ENCODE data around the gene SLC22A12.

Gene SLC22A12

DNA sequence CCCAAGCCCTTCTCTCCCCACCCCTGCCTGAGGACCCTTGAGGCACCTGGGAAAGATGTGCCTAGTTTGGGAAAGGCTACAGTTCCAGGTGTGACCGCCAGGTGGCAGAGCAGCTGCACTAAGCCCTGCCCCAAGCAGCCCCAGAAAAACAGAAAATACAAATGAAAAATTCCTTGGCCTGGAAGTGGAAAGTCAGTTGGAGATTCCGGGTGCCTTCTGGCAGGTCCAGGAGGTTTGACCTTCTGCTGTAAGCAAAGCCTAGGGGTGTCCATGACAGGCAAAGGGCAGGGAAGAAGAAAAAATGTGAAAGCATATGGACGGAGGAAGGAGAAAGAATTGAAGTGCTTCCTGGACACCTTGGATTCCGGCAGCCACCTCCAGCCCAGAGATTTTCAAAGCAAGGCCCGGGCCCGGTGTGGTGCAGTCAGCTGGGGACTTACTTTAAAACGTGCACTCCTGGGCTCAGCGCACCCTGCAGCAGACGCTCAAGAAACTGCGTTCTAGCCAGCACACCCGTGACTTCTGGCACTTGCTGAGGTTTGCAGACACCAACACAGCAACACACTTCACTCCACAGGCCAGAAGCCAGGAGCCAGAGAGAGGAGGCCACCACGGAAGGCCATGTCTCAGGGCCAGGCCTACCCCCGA, 37.3 kb upstream of the SLC22A12 start:
- Histone ChIP-seq H3K79me1 (ENCODE audit: low read depth, low read length) (no peaks in the 10 kb centered on the region), H3K27me3 (ENCODE audit: control insufficient read depth in 3 of 3, insufficient read depth in 3 of 3, low read depth in 1 of 3, low read length in 3 of 3) (no peaks in the 10 kb centered on the region), H2BK12ac (ENCODE audit: low read length) (no peak overlapping the region), H2AFZ (ENCODE audit: low read length) (peak overlapping the region; percentile 23), H3K9ac (ENCODE audit: low read depth, low read length, poor library complexity) (no peak overlapping the region), H4K8ac (ENCODE audit: low read depth, low read length) (no peak overlapping the region), H2BK5ac (ENCODE audit: low read length) (no peak overlapping the region), H2BK15ac (ENCODE audit: low read length) (peak overlapping the region; percentile 42), H3K4me2 (ENCODE audit: insufficient read depth, low read length, poor library complexity, severe bottlenecking) (no peak overlapping the region), H3K4me3 (ENCODE audit: low read length in 2 of 2) (no peak overlapping the region), H2AK5ac (ENCODE audit: low read depth, low read length) (peak overlapping the region; percentile 16), H3K27ac (replicated peaks; ENCODE audit: low read length) (no peak overlapping the region), H3K4me1 (ENCODE audit: control insufficient read depth in 2 of 2, insufficient read depth in 1 of 2, low read depth in 1 of 2, low read length in 2 of 2) (peaks cover 10% of the 10 kb centered on the region in 2 donors), H2BK120ac (ENCODE audit: low read depth, low read length) (no peak overlapping the region), H3K18ac (ENCODE audit: low read length) (peak overlapping the region; percentile 85), H3K36me3 (replicated peaks in 1 of 2; ENCODE audit: control insufficient read depth in 2 of 2, insufficient read depth in 2 of 2, low read length in 2 of 2) (no peaks in the 10 kb centered on the region), H3K9me3 (replicated peaks in 1 of 2; ENCODE audit: control insufficient read depth in 2 of 2, insufficient read depth in 1 of 2, low read depth in 1 of 2, low read length in 2 of 2) (peaks cover 0 to 3% of the 10 kb centered on the region in 2 donors), H3K23ac (ENCODE audit: low read depth, low read length, poor library complexity) (peak overlapping the region; percentile 26), H3K4ac (ENCODE audit: low read length) (peak overlapping the region; percentile 79), H3K14ac (ENCODE audit: low read length) (peak overlapping the region; percentile 11), H4K91ac (ENCODE audit: low read depth, low read length, poor library complexity) (peak overlapping the region; percentile 7)
- peak; percentile 59 for DNase-seq (ENCODE audit: low spot score)
- WGBS, 2 donors (ENCODE audit: extremely low coverage in 2 of 2, insufficient read length in 2 of 2, insufficient replicate concordance in 1 of 2), result no CpG with 5 or more reads among the region's 13 CpGs

DNA sequence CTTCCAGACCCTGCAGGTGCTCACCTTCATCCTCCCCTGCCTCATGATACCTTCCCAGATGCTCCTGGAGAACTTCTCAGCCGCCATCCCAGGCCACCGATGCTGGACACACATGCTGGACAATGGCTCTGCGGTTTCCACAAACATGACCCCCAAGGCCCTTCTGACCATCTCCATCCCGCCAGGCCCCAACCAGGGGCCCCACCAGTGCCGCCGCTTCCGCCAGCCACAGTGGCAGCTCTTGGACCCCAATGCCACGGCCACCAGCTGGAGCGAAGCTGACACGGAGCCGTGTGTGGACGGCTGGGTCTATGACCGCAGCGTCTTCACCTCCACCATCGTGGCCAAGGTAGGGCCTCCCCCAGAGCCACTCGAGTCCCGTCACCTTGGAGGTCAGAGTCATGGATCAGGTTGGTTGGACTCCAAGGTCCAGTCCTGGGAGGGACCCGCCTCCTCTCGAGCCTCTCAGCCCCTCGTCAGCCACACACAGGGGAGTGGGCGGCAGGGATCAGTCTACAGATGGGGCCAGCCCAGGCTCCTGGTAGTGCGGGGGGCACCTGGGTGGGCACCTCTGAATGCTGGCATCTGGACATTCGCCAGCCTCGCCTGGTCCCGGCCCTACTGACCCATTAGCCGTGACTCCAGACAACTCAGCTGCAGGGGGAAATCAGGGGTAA, 34.8 kb upstream of the SLC22A12 start:
- Histone ChIP-seq H3K4ac (ENCODE audit: low read length) (no peak overlapping the region), H3K18ac (ENCODE audit: low read length) (peak overlapping the region; percentile 52), H3K9ac (ENCODE audit: low read depth, low read length, poor library complexity) (no peak overlapping the region), H3K79me1 (ENCODE audit: low read depth, low read length) (no peaks in the 10 kb centered on the region), H2BK5ac (ENCODE audit: low read length) (peak overlapping the region; percentile 19), H3K27ac (replicated peaks; ENCODE audit: low read length) (no peak overlapping the region), H3K4me3 (ENCODE audit: low read length in 2 of 2) (no peak overlapping the region), H2BK12ac (ENCODE audit: low read length) (no peak overlapping the region), H3K9me3 (replicated peaks in 1 of 2; ENCODE audit: control insufficient read depth in 2 of 2, insufficient read depth in 1 of 2, low read depth in 1 of 2, low read length in 2 of 2) (peaks cover 0 to 3% of the 10 kb centered on the region in 2 donors), H3K4me1 (ENCODE audit: control insufficient read depth in 2 of 2, insufficient read depth in 1 of 2, low read depth in 1 of 2, low read length in 2 of 2) (peaks cover 15 to 23% of the 10 kb centered on the region in 2 donors), H2AFZ (ENCODE audit: low read length) (no peak overlapping the region), H3K36me3 (replicated peaks in 1 of 2; ENCODE audit: control insufficient read depth in 2 of 2, insufficient read depth in 2 of 2, low read length in 2 of 2) (no peaks in the 10 kb centered on the region), H4K8ac (ENCODE audit: low read depth, low read length) (no peak overlapping the region), H2AK5ac (ENCODE audit: low read depth, low read length) (peak overlapping the region; percentile 42), H3K23ac (ENCODE audit: low read depth, low read length, poor library complexity) (peak overlapping the region; percentile 51), H2BK120ac (ENCODE audit: low read depth, low read length) (peak overlapping the region; percentile 26), H3K27me3 (ENCODE audit: control insufficient read depth in 3 of 3, insufficient read depth in 3 of 3, low read depth in 1 of 3, low read length in 3 of 3) (no peaks in the 10 kb centered on the region), H2BK15ac (ENCODE audit: low read length) (peak overlapping the region; percentile 87), H4K91ac (ENCODE audit: low read depth, low read length, poor library complexity) (no peak overlapping the region), H3K4me2 (ENCODE audit: insufficient read depth, low read length, poor library complexity, severe bottlenecking) (no peak overlapping the region), H3K14ac (ENCODE audit: low read length) (no peak overlapping the region)
- WGBS, 2 donors (ENCODE audit: extremely low coverage in 2 of 2, insufficient read length in 2 of 2, insufficient replicate concordance in 1 of 2), result no CpG with 5 or more reads among the region's 26 CpGs
- no peak for DNase-seq (ENCODE audit: low spot score)

DNA sequence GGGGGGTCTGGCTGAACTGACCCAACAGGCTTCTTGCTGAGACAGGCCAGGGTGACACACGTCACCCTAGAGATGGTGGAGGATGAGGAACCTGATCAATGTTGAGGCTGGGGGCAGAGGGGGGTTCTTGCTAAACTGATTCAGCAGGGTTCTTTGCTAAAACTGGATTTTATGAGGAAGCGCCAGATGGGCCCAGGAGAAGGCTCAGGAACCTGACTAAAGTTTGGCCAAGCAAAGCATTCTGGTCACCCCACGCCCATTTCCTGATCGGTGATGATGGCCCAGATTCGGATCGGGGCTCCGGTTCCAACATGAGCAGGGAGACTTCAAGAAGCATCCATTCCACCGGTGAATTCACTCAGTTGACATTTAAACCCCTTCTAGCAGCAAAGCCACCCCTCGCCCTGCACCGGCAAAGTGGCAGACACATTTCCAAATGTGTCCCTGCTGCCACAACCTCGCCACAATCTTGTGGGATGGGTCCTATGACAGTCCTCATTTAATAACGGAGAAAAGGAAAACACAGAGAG, 34.2 kb upstream of the SLC22A12 start:
- no peak overlapping the region for H2BK12ac ChIP-seq (ENCODE audit: low read length)
- peak overlapping the region; percentile 87 for H2BK15ac ChIP-seq (ENCODE audit: low read length)
- H3K27me3 ChIP-seq (ENCODE audit: control insufficient read depth in 3 of 3, insufficient read depth in 3 of 3, low read depth in 1 of 3, low read length in 3 of 3), result no peaks in the 10 kb centered on the region
- no peak overlapping the region for H4K91ac ChIP-seq (ENCODE audit: low read depth, low read length, poor library complexity)
- no peaks in the 10 kb centered on the region for H3K79me1 ChIP-seq (ENCODE audit: low read depth, low read length)
- H3K36me3 ChIP-seq (replicated peaks in 1 of 2; ENCODE audit: control insufficient read depth in 2 of 2, insufficient read depth in 2 of 2, low read length in 2 of 2), result no peaks in the 10 kb centered on the region
- peak overlapping the region; percentile 26 for H2BK120ac ChIP-seq (ENCODE audit: low read depth, low read length)
- peak overlapping the region; percentile 91 for H2AK5ac ChIP-seq (ENCODE audit: low read depth, low read length)
- H3K9me3 ChIP-seq (replicated peaks in 1 of 2; ENCODE audit: control insufficient read depth in 2 of 2, insufficient read depth in 1 of 2, low read depth in 1 of 2, low read length in 2 of 2), result peaks cover 0 to 3% of the 10 kb centered on the region in 2 donors
- no peak overlapping the region for H3K4me3 ChIP-seq (ENCODE audit: low read length in 2 of 2)
- no peak overlapping the region for H3K27ac ChIP-seq (replicated peaks; ENCODE audit: low read length)
- no peak overlapping the region for H3K14ac ChIP-seq (ENCODE audit: low read length)
- H2AFZ ChIP-seq (ENCODE audit: low read length), result no peak overlapping the region
- no peak overlapping the region for H3K9ac ChIP-seq (ENCODE audit: low read depth, low read length, poor library complexity)
- H3K23ac ChIP-seq (ENCODE audit: low read depth, low read length, poor library complexity), result no peak overlapping the region
- H4K8ac ChIP-seq (ENCODE audit: low read depth, low read length), result no peak overlapping the region
- peak overlapping the region; percentile 19 for H2BK5ac ChIP-seq (ENCODE audit: low read length)
- peaks cover 15 to 23% of the 10 kb centered on the region in 2 donors for H3K4me1 ChIP-seq (ENCODE audit: control insufficient read depth in 2 of 2, insufficient read depth in 1 of 2, low read depth in 1 of 2, low read length in 2 of 2)
- peak overlapping the region; percentile 32 for H3K18ac ChIP-seq (ENCODE audit: low read length)
- WGBS, 2 donors (ENCODE audit: extremely low coverage in 2 of 2, insufficient read length in 2 of 2, insufficient replicate concordance in 1 of 2), result no CpG with 5 or more reads among the region's 12 CpGs
- no peak for DNase-seq (ENCODE audit: low spot score)
- H3K4me2 ChIP-seq (ENCODE audit: insufficient read depth, low read length, poor library complexity, severe bottlenecking), result no peak overlapping the region
- no peak overlapping the region for H3K4ac ChIP-seq (ENCODE audit: low read length)
